Measurements from ENCODE around the gene ACIN1. TPM values are rescaled to one million over a fixed set of nuclear protein-coding genes. Genes with fewer than 3 reads are reported as not detected.

Gene ACIN1
- total and polyA plus RNA-seq, 2 of the 13 experiments (the other 11 are each of a cell fraction or from before 2014, with no cell fraction given): 165 to 183 TPM

GRCh38 chr14:23104591-23105347, 9.8 kb upstream of the ACIN1 start, which contains the start of gene CIROP (continued):
- no peak for TF ChIP-seq THAP9 (CRISPR knock-in tag; IDR thresholded peaks at IDR 0.05; ENCODE audit: borderline replicate concordance)
- 0 out of 2 replicates have a peak, but pooled peaks have one; percentile 12 for TF ChIP-seq ATF7 (IDR thresholded peaks at IDR 0.05)
- TF ChIP-seq ATF7 (CRISPR knock-in tag; IDR thresholded peaks at IDR 0.05): no peak
- no peak; the same call in 1 of the 2 replicates for TF ChIP-seq ZNF563 (CRISPR knock-in tag; IDR thresholded peaks at IDR 0.05)
- TF ChIP-seq KDM3A (CRISPR knock-in tag; IDR thresholded peaks at IDR 0.05; ENCODE audit: low read depth): no peak
- no peak for TF ChIP-seq BATF2 (CRISPR knock-in tag; IDR thresholded peaks at IDR 0.05)
- no peak for TF ChIP-seq TRAFD1 (CRISPR knock-in tag; IDR thresholded peaks at IDR 0.05; ENCODE audit: borderline replicate concordance)
- TF ChIP-seq HOXA3 (CRISPR knock-in tag; IDR thresholded peaks at IDR 0.05): peak; percentile 16; the same call in 1 of the 2 replicates
- TF ChIP-seq ZNF720 (CRISPR knock-in tag; IDR thresholded peaks at IDR 0.05): no peak
- no peak for TF ChIP-seq CENPBD1 (CRISPR knock-in tag; IDR thresholded peaks at IDR 0.05; ENCODE audit: borderline replicate concordance, low read depth)
- TF ChIP-seq HNRNPLL (IDR thresholded peaks at IDR 0.05; ENCODE audit: low read depth, low read length, poor library complexity, severe bottlenecking): no peak
- no peak for TF ChIP-seq HES4 (CRISPR knock-in tag; IDR thresholded peaks at IDR 0.05; ENCODE audit: borderline replicate concordance)
- no peak for TF ChIP-seq ZNF510 (CRISPR knock-in tag; IDR thresholded peaks at IDR 0.05; ENCODE audit: low read depth)
- TF ChIP-seq MAFG (CRISPR knock-in tag; IDR thresholded peaks at IDR 0.05): no peak
- no peak for TF ChIP-seq SKI (IDR thresholded peaks at IDR 0.05; ENCODE audit: partially characterized antibody)
- TF ChIP-seq ZNF704 (CRISPR knock-in tag; IDR thresholded peaks at IDR 0.05; ENCODE audit: borderline replicate concordance): no peak
- no peak for TF ChIP-seq ZNF337 (CRISPR knock-in tag; IDR thresholded peaks at IDR 0.05; ENCODE audit: borderline replicate concordance, low read depth)
- no peak for TF ChIP-seq NCOA2 (CRISPR knock-in tag; IDR thresholded peaks at IDR 0.05)
- 0 out of 2 replicates have a peak, but pooled peaks have one; percentile 20 for TF ChIP-seq ZNF230 (CRISPR knock-in tag; IDR thresholded peaks at IDR 0.05)
- peak; percentile 34; the same call in 1 of the 2 replicates for TF ChIP-seq ZNF441 (CRISPR knock-in tag; IDR thresholded peaks at IDR 0.05; ENCODE audit: borderline replicate concordance)
- TF ChIP-seq MYPOP (CRISPR knock-in tag; IDR thresholded peaks at IDR 0.05): no peak

Data from HepG2 (cell line).